Ovary (tissue), 3 donors: Measurements from ENCODE around the gene RBM6.

Experiments used
- CTCF ChIP-seq, 3 donors: fragments of 450-650 bp in 2 of 3; fragments of 200-600 bp in 1 of 3; IDR thresholded peaks; one replicate each; pipeline versions ENCODE4 v1.5.1 to v1.8.0; 2016 to 2022; ENCODE audit warnings: antibody characterized with exemption in 3 of 3, mild to moderate bottlenecking in 1 of 3
- POLR2A ChIP-seq: fragments of 450-650 bp; IDR thresholded peaks from one replicate; pipeline ENCODE4 v1.6.1; 2017; ENCODE audit warnings: antibody characterized with exemption, mild to moderate bottlenecking, moderate library complexity
- donor health status: DM: no; HTN: no; CAD: no.

- TF ChIP-seq CTCF (IDR thresholded peaks at IDR 0.05) (no peak), POLR2A (no peak)
Observed at GRCh38 chr3:49967291-49967690, 27.3 kb downstream of the RBM6 start.
